HG03139 (cell line): ENCODE measurements around the gene DUSP11.
"Not testable (repeated sequence)": the region's sequence is repeated elsewhere in the genome, so short reads cannot be mapped to it uniquely, and the experiment has no call there.

Experiments
- ATAC-seq: cut with Tn5 transposase; IDR thresholded peaks from one replicate; pipeline ENCODE4 v1.9.1; 2021; ENCODE audit not compliant: unreplicated experiment

The DUSP11 gene

DNA sequence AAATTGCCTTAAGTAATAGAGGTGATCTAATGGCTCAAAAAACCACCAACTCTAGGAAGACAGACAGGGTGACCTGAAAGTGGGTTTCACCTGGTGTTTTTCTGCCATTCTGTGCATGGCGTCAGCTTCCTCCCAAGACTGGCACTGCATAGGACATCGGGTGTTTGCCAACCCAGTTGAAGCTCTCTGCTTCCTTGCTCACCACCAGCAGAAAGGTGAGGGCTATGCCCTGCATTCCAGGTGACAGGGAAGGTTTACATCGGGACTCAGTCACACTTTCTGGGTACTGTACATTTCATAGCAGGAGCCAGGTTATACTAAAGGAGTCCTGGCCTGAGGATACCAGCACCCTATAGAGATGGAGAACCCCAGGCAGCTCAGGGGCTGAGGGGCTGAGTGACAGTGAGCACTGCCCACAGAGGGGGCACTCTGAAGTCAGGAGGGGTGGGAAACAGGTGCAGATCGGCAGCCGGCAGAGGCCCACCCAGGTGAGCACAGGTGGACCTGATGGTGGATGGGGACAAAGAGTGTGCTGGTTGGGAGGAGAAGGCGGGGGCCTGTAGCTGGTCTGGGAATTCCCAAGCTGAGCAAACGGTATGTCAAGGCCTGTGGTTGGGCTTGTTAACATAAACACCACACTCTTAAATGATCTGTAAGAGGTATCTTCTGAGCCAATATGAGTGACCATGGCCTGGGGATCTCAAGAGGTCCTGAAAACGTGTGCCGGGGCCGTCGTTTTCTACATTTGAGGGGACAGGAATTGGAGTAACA lies 60.9 kb downstream of the DUSP11 start:
- ATAC-seq: no peak

DNA sequence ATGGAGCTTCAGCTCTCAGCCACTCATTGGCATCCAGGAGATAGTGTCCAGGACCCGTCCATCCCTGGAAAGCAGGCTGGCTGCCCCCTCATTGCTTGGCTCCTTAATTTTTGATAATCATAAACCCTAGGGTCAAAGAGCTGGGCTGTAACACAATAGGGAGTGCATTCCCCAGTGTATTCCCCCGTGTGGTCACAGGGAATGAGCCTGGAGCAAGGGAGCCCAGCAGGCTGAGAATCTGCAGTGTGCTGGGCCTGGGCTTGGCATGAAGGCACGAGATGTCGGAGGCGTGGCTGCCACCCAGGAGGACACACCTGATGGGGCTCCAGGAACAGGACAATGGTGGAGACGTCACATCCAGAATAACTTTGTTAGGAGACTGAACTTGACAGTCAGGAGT lies 61.5 kb downstream of the DUSP11 start:
- ATAC-seq: no peak

DNA sequence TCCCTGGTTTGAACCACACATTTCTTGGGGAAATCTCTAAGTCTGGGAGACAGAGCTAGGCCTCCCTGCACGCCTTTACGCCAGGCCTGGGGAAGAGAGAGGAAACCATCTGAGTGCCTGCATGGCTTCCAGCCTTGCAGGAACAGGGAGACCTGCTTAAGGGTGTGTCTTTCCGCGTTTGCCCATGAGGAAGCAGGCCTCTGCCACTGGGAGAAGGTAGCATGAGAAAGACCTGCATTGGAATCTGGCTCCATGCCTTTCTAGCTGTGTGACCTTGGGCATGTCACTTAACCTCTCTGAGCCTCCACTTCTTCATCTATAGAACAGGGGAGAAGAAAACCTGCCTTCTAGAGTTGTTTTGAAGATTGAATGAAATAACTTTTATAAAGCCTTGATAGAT lies 62.2 kb downstream of the DUSP11 start:
- not testable (repeated sequence) for ATAC-seq

DNA sequence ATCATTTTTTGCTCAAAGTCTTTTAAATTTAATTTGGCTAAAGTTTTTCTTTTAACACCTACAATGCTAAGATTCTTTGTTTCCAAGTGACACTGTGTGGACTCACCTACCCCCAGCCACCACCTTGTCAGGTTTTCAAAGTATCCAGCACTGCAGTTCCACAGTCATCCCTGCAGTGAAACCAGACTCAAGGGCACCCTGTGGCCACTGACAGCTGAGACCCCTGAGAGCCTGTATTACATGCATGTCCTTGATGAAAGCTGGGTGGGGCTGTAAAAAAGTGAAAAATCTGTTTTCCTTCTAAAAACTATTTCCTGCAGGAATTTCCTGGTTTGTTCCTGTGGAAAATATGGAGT lies 62.7 kb downstream of the DUSP11 start:
- no peak for ATAC-seq

DNA sequence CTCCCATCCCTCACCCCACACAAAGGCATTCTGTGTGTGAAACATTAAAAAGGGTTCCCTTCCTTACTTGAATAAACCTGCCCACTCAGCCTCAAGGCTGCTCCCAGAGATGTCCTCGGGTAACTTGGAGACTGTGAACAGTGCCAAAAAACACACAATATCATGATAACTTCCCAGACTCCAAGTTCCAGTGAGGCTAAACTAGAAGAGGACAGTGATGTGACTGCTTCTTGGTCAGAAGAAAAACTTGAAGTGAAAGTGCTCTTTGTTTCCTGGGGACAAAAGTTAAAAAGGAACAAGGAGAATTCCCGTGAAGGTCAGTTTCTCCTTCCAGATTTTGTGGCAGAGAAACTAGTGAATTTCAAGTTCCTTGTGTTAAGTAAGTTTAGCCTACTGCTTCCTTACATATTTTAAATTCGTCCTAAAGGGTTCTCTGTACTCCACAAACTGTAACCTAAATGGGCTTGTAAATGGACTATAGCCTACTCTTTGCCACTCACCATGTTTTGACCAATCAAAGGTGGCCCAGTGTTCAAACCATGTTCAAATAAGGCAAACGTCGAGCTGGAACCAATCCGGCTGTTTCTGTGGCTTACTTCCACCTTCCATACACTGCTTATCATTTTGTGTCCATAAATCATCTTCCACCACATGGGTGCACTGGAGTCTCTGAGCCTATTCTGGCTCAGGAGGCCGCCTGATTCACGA lies 63.2 kb downstream of the DUSP11 start:
- ATAC-seq: no peak

DNA sequence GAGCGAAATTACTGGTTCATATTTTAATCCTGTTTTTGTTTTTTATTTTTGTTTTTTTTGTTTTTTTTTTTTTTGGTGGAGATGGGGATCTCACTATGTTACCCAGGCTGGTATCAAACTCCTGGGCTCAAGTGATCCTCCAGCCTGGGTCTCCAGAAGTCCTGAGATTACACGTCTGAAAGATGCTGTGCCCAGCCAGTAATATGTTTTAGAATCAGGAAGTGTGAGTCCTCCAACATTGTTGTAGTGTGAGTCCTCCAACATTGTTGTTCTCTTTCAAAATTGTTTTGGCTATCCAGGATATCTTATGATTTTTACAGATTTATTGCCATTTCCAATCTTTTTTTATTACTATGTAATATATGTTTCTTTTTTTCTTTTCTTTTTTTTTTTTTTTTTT lies 65.8 kb downstream of the DUSP11 start:
- no peak for ATAC-seq
